Gastrocnemius medialis (tissue), 4 donors: ENCODE measurements around the gene KLF7. TPM values are rescaled to one million over a fixed set of nuclear protein-coding genes. Genes with fewer than 3 reads are reported as not detected.
A peak's percentile ranks its signal among the peaks of the same experiment; 100 is the strongest.

Experiments
- ATAC-seq, 2 donors: fragments of 150-250 bp; one replicate each; pipeline ENCODE4 v1.9.1; 2016
- DNase-seq, 2 donors: peaks; one replicate each; pipeline ENCODE4 v3.0.0-alpha.2; 2019
- H3K27ac ChIP-seq, 4 donors: fragments of 200-600 bp; sonication (generic); 1 replicate in 1 of 4; 2 replicates in 3 of 4; pipeline ENCODE4 v1.5.1; 2016 to 2018; ENCODE audit warnings: mild to moderate bottlenecking in 2 of 4, moderate library complexity in 1 of 4
- H3K27me3 ChIP-seq, 3 donors: fragments of 200-600 bp; sonication (generic) in 2 of 3; 1 replicate in 1 of 3; 2 replicates in 2 of 3; pipeline versions ENCODE4 v1.5.1 to v1.6.0; 2016 to 2019; ENCODE audit warnings: mild to moderate bottlenecking in 1 of 3, moderate library complexity in 1 of 3
- H3K36me3 ChIP-seq, 2 donors: fragments of 200-600 bp; sonication (generic) in 1 of 2; one replicate each; pipeline ENCODE4 v1.5.1; 2017 to 2018
- H3K4me1 ChIP-seq, 2 donors: fragments of 200-600 bp; sonication (generic) in 1 of 2; one replicate each; pipeline ENCODE4 v1.5.1; 2016 to 2017; ENCODE audit warnings: mild to moderate bottlenecking in 2 of 2
- H3K4me3 ChIP-seq, 4 donors: fragments of 200-600 bp; sonication (generic) in 3 of 4; 1 replicate in 1 of 4; 2 replicates in 3 of 4; pipeline ENCODE4 v1.5.1; 2016 to 2019; ENCODE audit warnings: mild to moderate bottlenecking in 2 of 4
- H3K9me3 ChIP-seq, 3 donors: fragments of 200-600 bp; sonication (generic) in 2 of 3; 1 replicate in 1 of 3; 2 replicates in 2 of 3; pipeline ENCODE4 v1.5.1; 2016 to 2019
- POLR2A ChIP-seq, 2 donors: fragments of 450-650 bp; IDR thresholded peaks; one replicate each; pipeline ENCODE4 v1.6.1; 2017; ENCODE audit warnings: antibody characterized with exemption in 2 of 2, mild to moderate bottlenecking in 2 of 2, moderate library complexity in 2 of 2
- in situ Hi-C, 4 donors: fragments of 200-750 bp; cut with MboI; loops; one replicate each; pipeline versions ENCODE4 v1.15.0 to v1.8.0; 2017; ENCODE audit warnings: low sequenced_read_pairs in 4 of 4
- intact Hi-C: fragments of 100-400 bp; cut with DNase I; formaldehyde crosslinking; loops from one replicate; pipeline ENCODE4 v1.15.1; 2023; ENCODE audit warnings: low total_unique reads
- total RNA-seq, 4 donors: library from RNA; depleted of rRNA; stranded (reverse); fragments of >200 nt; gene quantifications; one replicate each; pipeline versions ENCODE4 v1.1.0 to v1.2.3, GENCODE V29; 2016
- TF ChIP-seq, protein P1 (sequence below), 5 experiments: fragments of 450-650 bp in 3 of 5; fragments of 200-600 bp in 2 of 5; sonication (generic) in 2 of 5; IDR thresholded peaks in 4 of 5; conservative IDR thresholded peaks in 1 of 5; 1 replicate in 4 of 5; 2 replicates in 1 of 5; pipeline ENCODE4 v1.5.1; 2016 to 2019; ENCODE audit warnings: antibody characterized with exemption in 5 of 5, mild to moderate bottlenecking in 3 of 5, moderate library complexity in 3 of 5

KLF7 gene
- total RNA-seq, 4 donors from 2014 or later: 6.8 to 12.0 (median 7.6) TPM

- Histone ChIP-seq H3K27me3 (peaks cover 0 to 9% (median 0%) of the 10 kb centered on the region in 3 donors), H3K9me3 (no peaks in the 10 kb centered on the region), H3K36me3 (no peaks in the 10 kb centered on the region), H3K4me3 (peak overlapping the region; percentile 71 to 90 (median 78)), H3K4me1 (peaks cover 17 to 37% of the 10 kb centered on the region in 2 donors), H3K27ac (peak overlapping the region; percentile 97 to 100 (median 100))
- in situ Hi-C loops (no loop called here), intact Hi-C loops (loop anchor here (2.0 to 10.0 kb wide), 8 partner anchors 34 to 399 kb away; partner anchors contain the start of genes FASTKD2 and MDH1B)
- DNase-seq (peak; percentile 99), ATAC-seq (peak; percentile 79 to 84)
- no peak for TF ChIP-seq POLR2A (IDR thresholded peaks at IDR 0.05)
- TF ChIP-seq, protein P1, sequence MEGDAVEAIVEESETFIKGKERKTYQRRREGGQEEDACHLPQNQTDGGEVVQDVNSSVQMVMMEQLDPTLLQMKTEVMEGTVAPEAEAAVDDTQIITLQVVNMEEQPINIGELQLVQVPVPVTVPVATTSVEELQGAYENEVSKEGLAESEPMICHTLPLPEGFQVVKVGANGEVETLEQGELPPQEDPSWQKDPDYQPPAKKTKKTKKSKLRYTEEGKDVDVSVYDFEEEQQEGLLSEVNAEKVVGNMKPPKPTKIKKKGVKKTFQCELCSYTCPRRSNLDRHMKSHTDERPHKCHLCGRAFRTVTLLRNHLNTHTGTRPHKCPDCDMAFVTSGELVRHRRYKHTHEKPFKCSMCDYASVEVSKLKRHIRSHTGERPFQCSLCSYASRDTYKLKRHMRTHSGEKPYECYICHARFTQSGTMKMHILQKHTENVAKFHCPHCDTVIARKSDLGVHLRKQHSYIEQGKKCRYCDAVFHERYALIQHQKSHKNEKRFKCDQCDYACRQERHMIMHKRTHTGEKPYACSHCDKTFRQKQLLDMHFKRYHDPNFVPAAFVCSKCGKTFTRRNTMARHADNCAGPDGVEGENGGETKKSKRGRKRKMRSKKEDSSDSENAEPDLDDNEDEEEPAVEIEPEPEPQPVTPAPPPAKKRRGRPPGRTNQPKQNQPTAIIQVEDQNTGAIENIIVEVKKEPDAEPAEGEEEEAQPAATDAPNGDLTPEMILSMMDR (IDR thresholded peaks at IDR 0.05 in 4 of 5, conservative IDR thresholded peaks at IDR 0.05 in 1 of 5): no peak
These were observed 246 bp upstream of the KLF7 start for GRCh38 chr2:207166039-207166348.

GRCh38 chr2:207164006-207164831 lies 1.5 kb downstream of the KLF7 start:
- peak; percentile 21 to 39 for TF ChIP-seq POLR2A (IDR thresholded peaks at IDR 0.05)
- TF ChIP-seq, protein P1 (IDR thresholded peaks at IDR 0.05 in 4 of 5, conservative IDR thresholded peaks at IDR 0.05 in 1 of 5): no peak
- intact Hi-C loops: loop anchor here (5.0 to 10.0 kb wide), 3 partner anchors 72 to 179 kb away; no protein-coding TSS in a partner anchor
- Histone ChIP-seq H3K36me3 (no peaks in the 10 kb centered on the region), H3K4me1 (peaks cover 29 to 53% of the 10 kb centered on the region in 2 donors), H3K27me3 (peaks cover 0 to 9% (median 0%) of the 10 kb centered on the region in 3 donors), H3K4me3 (peak overlapping the region; percentile 71 to 90 (median 78)), H3K27ac (peak overlapping the region; percentile 97 to 100 (median 100)), H3K9me3 (no peaks in the 10 kb centered on the region)
- ATAC-seq (peak in 1 of 2 donors; percentile 25), DNase-seq (peak; percentile 49 to 56)
- in situ Hi-C loops: no loop called here

- Histone ChIP-seq H3K36me3 (no peaks in the 10 kb centered on the region), H3K4me3 (peak overlapping the region; percentile 71 to 90 (median 78)), H3K9me3 (no peaks in the 10 kb centered on the region), H3K4me1 (peaks cover 35 to 49% of the 10 kb centered on the region in 2 donors), H3K27ac (peak overlapping the region; percentile 97 to 100 (median 100)), H3K27me3 (peaks cover 0 to 9% (median 0%) of the 10 kb centered on the region in 3 donors)
- peak in 1 of 2 donors; percentile 7 for TF ChIP-seq POLR2A (IDR thresholded peaks at IDR 0.05)
- TF ChIP-seq, protein P1 (IDR thresholded peaks at IDR 0.05 in 4 of 5, conservative IDR thresholded peaks at IDR 0.05 in 1 of 5): no peak
- in situ Hi-C loops (no loop called here), intact Hi-C loops (loop anchor here (5.0 to 10.0 kb wide), 3 partner anchors 71 to 179 kb away; no protein-coding TSS in a partner anchor)
- no peak for ATAC-seq
- no peak for DNase-seq
These were observed 2.1 kb downstream of the KLF7 start for GRCh38 chr2:207163756-207164005.

- peak; percentile 30 to 40 for TF ChIP-seq POLR2A (IDR thresholded peaks at IDR 0.05)
- TF ChIP-seq, protein P1 (IDR thresholded peaks at IDR 0.05 in 4 of 5, conservative IDR thresholded peaks at IDR 0.05 in 1 of 5): no peak
- H3K27ac ChIP-seq: peak overlapping the region; percentile 97 to 100 (median 100)
- peaks cover 37 to 53% of the 10 kb centered on the region in 2 donors for H3K4me1 ChIP-seq
- no peaks in the 10 kb centered on the region for H3K9me3 ChIP-seq
- H3K4me3 ChIP-seq: peak overlapping the region; percentile 71 to 90 (median 78)
- DNase-seq (no peak), ATAC-seq (peak in 1 of 2 donors; percentile 15)
- peaks cover 0 to 9% (median 0%) of the 10 kb centered on the region in 3 donors for H3K27me3 ChIP-seq
- in situ Hi-C loops (no loop called here), intact Hi-C loops (loop anchor here (5.0 to 10.0 kb wide), 3 partner anchors 71 to 178 kb away; no protein-coding TSS in a partner anchor)
- no peaks in the 10 kb centered on the region for H3K36me3 ChIP-seq
These were observed 2.5 kb downstream of the KLF7 start for GRCh38 chr2:207163053-207163755.
